GM18511 (cell line): ENCODE results near the gene PTPRJ.
"Not testable (repeated sequence)": the region's sequence is repeated elsewhere in the genome, so short reads cannot be mapped to it uniquely, and the experiment has no call there.

Experiments used
- ATAC-seq: cut with Tn5 transposase; IDR thresholded peaks from one replicate; pipeline ENCODE4 v1.9.1; 2021; ENCODE audit warnings: mild to moderate bottlenecking, moderate library complexity; ENCODE audit not compliant: unreplicated experiment

The PTPRJ gene

GRCh38 chr11:48190906-48191654, 210.7 kb downstream of the PTPRJ start:
- ATAC-seq = not testable (repeated sequence)

- ATAC-seq = no peak
Measured at GRCh38 chr11:48193876-48194275, 213.5 kb downstream of the PTPRJ start.

GRCh38 chr11:48207881-48208280, 227.5 kb downstream of the PTPRJ start:
- no peak for ATAC-seq

- no peak for ATAC-seq
Measured at GRCh38 chr11:48210052-48210451, 229.7 kb downstream of the PTPRJ start.

GRCh38 chr11:48216510-48216909, 236.2 kb downstream of the PTPRJ start, which contains the start of gene OR4B1:
Gene OR4B1 (plus strand): TSS chr11:48216810. CDS start chr11:48216810, 0 bp downstream.
- ATAC-seq = no peak
